GM13977 (cell line): ENCODE measurements around the gene WSCD1.

Experiments used
- DNase-seq: peaks from one replicate; pipeline ENCODE4 v3.0.0; 2012; ENCODE audit warnings: low spot score
- CTCF ChIP-seq: IDR thresholded peaks from 2 replicates; pipeline ENCODE4 v1.5.1; 2012; ENCODE audit warnings: mild to moderate bottlenecking, control low read depth; ENCODE audit not compliant: insufficient read depth; ENCODE audit errors: extremely low read depth, missing control alignments
- in situ Hi-C: fragments of 300-500 bp; cut with MboI; formaldehyde crosslinking; loops from one replicate; pipeline ENCODE4 v1.12.0; 2022; ENCODE audit warnings: low sequenced_read_pairs, low pct_unique_long_range_greater_than_20kb, mixed read lengths, inconsistent platforms; ENCODE audit not compliant: unreplicated experiment

The WSCD1 gene

DNA sequence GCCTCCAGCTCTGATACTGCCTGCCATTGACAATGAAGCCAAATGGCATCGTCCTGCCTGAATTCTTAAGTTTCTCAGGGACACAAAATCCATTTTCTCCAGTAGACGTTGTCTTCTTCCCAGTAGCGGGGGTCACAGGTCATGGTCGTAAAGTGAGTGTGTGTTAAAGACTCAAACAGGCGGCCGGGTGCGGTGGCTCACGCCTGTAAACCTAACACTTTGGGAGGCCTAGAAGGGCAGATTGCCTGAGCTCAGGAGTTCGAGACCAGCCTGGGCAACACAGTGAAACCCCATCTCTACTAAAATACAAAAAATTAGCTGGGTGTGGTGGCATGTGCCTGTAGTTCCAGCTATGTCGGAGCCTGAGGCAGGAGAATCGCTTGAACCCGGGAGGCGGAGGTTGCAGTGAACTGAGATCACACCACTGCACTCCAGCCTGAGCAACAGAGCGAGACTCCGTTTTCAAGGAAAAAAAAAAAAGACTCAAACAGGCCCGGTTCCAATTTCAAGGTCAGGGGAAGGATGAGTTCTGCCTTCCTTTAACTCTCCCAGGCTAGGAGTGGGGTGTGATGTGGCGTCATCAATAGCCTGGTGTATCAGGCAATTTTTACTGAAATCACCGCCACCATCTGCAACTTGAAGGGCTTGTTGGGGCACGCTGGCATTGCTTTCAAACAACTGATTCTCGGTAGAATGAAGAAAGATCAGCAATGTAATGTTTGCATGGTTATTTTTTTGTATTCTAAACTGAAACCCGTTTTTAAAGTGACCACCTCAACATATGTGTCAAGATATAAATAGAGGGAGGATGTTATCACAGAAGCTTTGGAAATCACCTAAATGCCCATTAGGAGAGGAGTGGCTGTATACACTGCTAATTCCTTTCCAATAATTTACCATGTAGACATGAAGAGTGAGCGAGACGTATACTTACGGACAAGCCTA lies 91.0 kb downstream of the WSCD1 start:
- no peak for DNase-seq
- TF ChIP-seq CTCF = no peak
- in situ Hi-C loops = no loop called here

GRCh38 chr17:6162216-6162615 lies 92.0 kb downstream of the WSCD1 start:
- in situ Hi-C loops = no loop called here
- no peak for TF ChIP-seq CTCF
- DNase-seq = no peak

GRCh38 chr17:6162892-6163291 lies 92.7 kb downstream of the WSCD1 start:
- in situ Hi-C loops = no loop called here
- no peak for TF ChIP-seq CTCF
- DNase-seq = no peak

DNA sequence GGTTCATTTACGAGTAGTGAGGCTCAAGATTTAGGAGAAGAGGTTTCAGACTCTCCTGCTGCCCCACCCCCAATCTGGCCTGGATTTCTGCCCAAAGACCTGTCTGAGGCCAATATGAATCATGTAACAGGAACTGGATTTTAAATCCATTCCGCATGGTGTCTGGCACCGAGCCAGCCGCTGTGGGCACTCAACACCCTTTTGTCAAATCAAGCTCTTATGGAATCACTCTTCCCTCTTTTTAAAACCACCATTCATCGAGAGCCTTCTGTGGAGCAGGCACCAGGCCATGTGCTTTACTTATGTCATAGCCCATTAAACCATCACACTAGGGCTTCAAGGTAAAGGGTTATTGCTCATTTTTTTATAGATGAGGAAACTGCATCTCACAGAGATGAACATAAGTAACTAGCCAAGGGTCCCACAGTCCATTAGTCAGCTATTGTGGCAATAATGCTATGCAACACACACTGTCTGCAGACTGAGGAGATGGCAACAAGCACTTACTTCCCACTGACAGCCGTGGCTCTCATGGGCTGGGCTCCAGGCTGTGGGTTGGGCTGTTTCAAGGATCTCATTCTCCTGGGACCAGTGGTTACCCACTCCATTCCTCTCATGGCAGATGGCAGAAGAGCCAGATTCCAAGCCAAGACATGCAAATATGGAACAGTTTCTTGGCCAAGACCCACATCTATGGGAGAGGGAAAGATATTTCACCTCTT lies 93.6 kb downstream of the WSCD1 start:
- DNase-seq = no peak
- TF ChIP-seq CTCF = no peak
- in situ Hi-C loops = no loop called here

GRCh38 chr17:6164996-6165395 lies 94.8 kb downstream of the WSCD1 start:
- in situ Hi-C loops = no loop called here

More at GRCh38 chr17:6164996-6165395, 94.8 kb downstream of the WSCD1 start:
- no peak for TF ChIP-seq CTCF
- DNase-seq = no peak
